A673 (cell line): Measurements from ENCODE around the gene LTV1. TPM values are rescaled to one million over a fixed set of nuclear protein-coding genes. Genes with fewer than 3 reads are reported as not detected.

Source experiments
- BruUV-seq: library from RNA; stranded (reverse); fragments of 400-500 nt; replicated peaks from 2 replicates; lab custom pipeline; 2021; lab: Mats Ljungman, UMichigan
- CTCF ChIA-PET: fragments of 300-600 bp; sonication (Branson Sonifier 250); formaldehyde crosslinking; loops from one replicate; lab custom pipeline; 2022; ENCODE audit warnings: antibody characterized with exemption; lab: Charles Lee
- POLR2A ChIA-PET: fragments of 300-600 bp; sonication (Branson Sonifier 250); formaldehyde crosslinking; loops from one replicate; lab custom pipeline; 2022; ENCODE audit warnings: antibody characterized with exemption; ENCODE audit not compliant: low non-redundant PET; lab: Charles Lee
- DNase-seq: peaks from one replicate; pipeline ENCODE4 v3.0.0-alpha.2; 2015; ENCODE audit warnings: low spot score
- H3K27ac ChIP-seq: fragments of 200-600 bp; sonication (generic); 2 replicates; pipeline ENCODE4 v1.5.1; 2016; ENCODE audit warnings: mixed run types, low read depth, mild to moderate bottlenecking, mixed read lengths, antibody characterized with exemption, low read length; ENCODE audit not compliant: poor library complexity, severe bottlenecking
- H3K27me3 ChIP-seq: fragments of 200-600 bp; sonication (generic); replicated peaks from 2 replicates; pipeline ENCODE4 v1.6.1; 2017; ENCODE audit warnings: mixed run types, low read depth, mild to moderate bottlenecking, mixed read lengths, antibody characterized with exemption, low read length; ENCODE audit not compliant: insufficient read depth, poor library complexity
- H3K36me3 ChIP-seq: fragments of 200-600 bp; sonication (generic); 2 replicates; pipeline ENCODE4 v1.6.1; 2016; ENCODE audit warnings: mixed run types, mild to moderate bottlenecking, mixed read lengths, antibody characterized with exemption, low read length; ENCODE audit not compliant: insufficient read depth, poor library complexity, severe bottlenecking
- H3K4me1 ChIP-seq: fragments of 200-600 bp; sonication (generic); 2 replicates; pipeline ENCODE4 v1.6.1; 2017; ENCODE audit warnings: mixed run types, mild to moderate bottlenecking, mixed read lengths, antibody characterized with exemption, low read length; ENCODE audit not compliant: insufficient read depth, poor library complexity, severe bottlenecking
- H3K4me3 ChIP-seq: fragments of 200-600 bp; sonication (generic); 2 replicates; pipeline ENCODE4 v1.5.1; 2016; ENCODE audit warnings: low read depth, mixed run types, mild to moderate bottlenecking, mixed read lengths, low read length; ENCODE audit not compliant: poor library complexity, severe bottlenecking
- H3K9me3 ChIP-seq: fragments of 200-600 bp; sonication (generic); 2 replicates; pipeline ENCODE4 v1.6.1; 2016; ENCODE audit warnings: mixed run types, low read depth, mild to moderate bottlenecking, mixed read lengths, antibody characterized with exemption, low read length; ENCODE audit not compliant: poor library complexity, severe bottlenecking
- EZH2 ChIP-seq: fragments of 200-600 bp; sonication (generic); IDR thresholded peaks from 2 replicates; pipeline ENCODE4 v1.6.1; 2017; ENCODE audit warnings: borderline replicate concordance, low read depth, mild to moderate bottlenecking, mixed read lengths, antibody characterized with exemption, low read length; ENCODE audit not compliant: poor library complexity, severe bottlenecking
- intact Hi-C: fragments of 100-400 bp; cut with micrococcal nuclease; formaldehyde crosslinking; loops from one replicate; pipeline ENCODE4 v1.10.0; 2022; ENCODE audit not compliant: unreplicated experiment
- total RNA-seq: library from RNA; stranded (reverse); gene quantifications from 2 replicates; pipeline ENCODE4 v1.2.3, GENCODE V29; 2021
- TF ChIP-seq, protein P1 (sequence below): fragments of 300-800, 200-600 bp; sonication (generic); conservative IDR thresholded peaks from 2 replicates; pipeline ENCODE4 v1.5.1; 2017; ENCODE audit warnings: low read depth, mild to moderate bottlenecking, antibody characterized with exemption, low read length, moderate library complexity, mixed read lengths

The LTV1 gene
- total RNA-seq, 1 experiment from 2014 or later: 51.8 TPM

DNA sequence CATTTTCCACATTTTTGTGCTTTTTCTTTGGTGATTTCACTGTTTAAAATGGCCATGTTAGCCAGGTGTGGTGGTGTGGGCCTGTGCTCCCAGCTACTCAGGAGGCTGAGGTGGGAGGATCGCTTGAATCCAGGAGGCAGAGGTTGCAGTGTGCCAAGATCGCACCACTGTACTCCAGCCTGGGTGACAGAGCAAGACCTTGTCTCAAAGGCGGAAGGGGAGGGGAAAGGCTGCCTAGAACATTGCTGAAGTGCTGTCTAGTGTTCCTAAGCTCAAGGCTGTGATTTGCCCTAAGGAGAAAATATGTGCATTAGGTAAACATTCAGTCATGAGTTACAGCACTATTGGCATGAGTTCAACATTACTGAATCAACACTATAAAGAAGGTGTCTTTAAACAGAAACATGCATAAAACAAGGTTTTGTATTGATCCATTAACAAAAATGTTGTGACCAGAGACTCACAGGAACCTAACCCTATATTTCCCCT, 35.2 kb downstream of the LTV1 start:
- no peak overlapping the region for H3K4me3 ChIP-seq
- no peak for DNase-seq
- no peak overlapping the region for H3K27ac ChIP-seq
- H3K9me3 ChIP-seq: no peaks in the 10 kb centered on the region
- POLR2A ChIA-PET: no interaction called here
- no peaks in the 10 kb centered on the region for H3K27me3 ChIP-seq
- H3K4me1 ChIP-seq: no peaks in the 10 kb centered on the region
- no TSS peak for BruUV-seq
- intact Hi-C loops: no loop called here
- TF ChIP-seq EZH2: no peak
- TF ChIP-seq, protein P1, sequence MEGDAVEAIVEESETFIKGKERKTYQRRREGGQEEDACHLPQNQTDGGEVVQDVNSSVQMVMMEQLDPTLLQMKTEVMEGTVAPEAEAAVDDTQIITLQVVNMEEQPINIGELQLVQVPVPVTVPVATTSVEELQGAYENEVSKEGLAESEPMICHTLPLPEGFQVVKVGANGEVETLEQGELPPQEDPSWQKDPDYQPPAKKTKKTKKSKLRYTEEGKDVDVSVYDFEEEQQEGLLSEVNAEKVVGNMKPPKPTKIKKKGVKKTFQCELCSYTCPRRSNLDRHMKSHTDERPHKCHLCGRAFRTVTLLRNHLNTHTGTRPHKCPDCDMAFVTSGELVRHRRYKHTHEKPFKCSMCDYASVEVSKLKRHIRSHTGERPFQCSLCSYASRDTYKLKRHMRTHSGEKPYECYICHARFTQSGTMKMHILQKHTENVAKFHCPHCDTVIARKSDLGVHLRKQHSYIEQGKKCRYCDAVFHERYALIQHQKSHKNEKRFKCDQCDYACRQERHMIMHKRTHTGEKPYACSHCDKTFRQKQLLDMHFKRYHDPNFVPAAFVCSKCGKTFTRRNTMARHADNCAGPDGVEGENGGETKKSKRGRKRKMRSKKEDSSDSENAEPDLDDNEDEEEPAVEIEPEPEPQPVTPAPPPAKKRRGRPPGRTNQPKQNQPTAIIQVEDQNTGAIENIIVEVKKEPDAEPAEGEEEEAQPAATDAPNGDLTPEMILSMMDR: no peak
- CTCF ChIA-PET: no interaction called here
- H3K36me3 ChIP-seq: no peaks in the 10 kb centered on the region

- Histone ChIP-seq H3K4me1 (no peaks in the 10 kb centered on the region), H3K27ac (no peak overlapping the region), H3K27me3 (no peaks in the 10 kb centered on the region), H3K9me3 (no peaks in the 10 kb centered on the region), H3K36me3 (no peaks in the 10 kb centered on the region), H3K4me3 (no peak overlapping the region)
- TF ChIP-seq, protein P1: no peak
- no peak for TF ChIP-seq EZH2
- ChIA-PET POLR2A (no interaction called here), CTCF (no interaction called here)
- no peak for DNase-seq
- intact Hi-C loops: no loop called here
- BruUV-seq: no TSS peak
These were observed 37.3 kb downstream of the LTV1 start for GRCh38 chr6:143880412-143880811.

GRCh38 chr6:143882401-143882930, 39.3 kb downstream of the LTV1 start:
- intact Hi-C loops: no loop called here
- no peaks in the 10 kb centered on the region for H3K9me3 ChIP-seq
- BruUV-seq: no TSS peak

More at GRCh38 chr6:143882401-143882930, 39.3 kb downstream of the LTV1 start:
- no peak overlapping the region for H3K4me3 ChIP-seq
- CTCF ChIA-PET: no interaction called here
- no peak for DNase-seq
- POLR2A ChIA-PET: no interaction called here
- no peak for TF ChIP-seq EZH2
- TF ChIP-seq, protein P1: no peak
- H3K27me3 ChIP-seq: no peaks in the 10 kb centered on the region
- H3K27ac ChIP-seq: no peak overlapping the region
- no peaks in the 10 kb centered on the region for H3K36me3 ChIP-seq
- H3K4me1 ChIP-seq: no peaks in the 10 kb centered on the region
